HG02852 (cell line): ENCODE measurements around the gene BTBD10.

Source experiments
- ATAC-seq: cut with Tn5 transposase; IDR thresholded peaks from one replicate; pipeline ENCODE4 v1.9.1; 2021; ENCODE audit warnings: mild to moderate bottlenecking, moderate library complexity; ENCODE audit not compliant: unreplicated experiment

Gene BTBD10

DNA sequence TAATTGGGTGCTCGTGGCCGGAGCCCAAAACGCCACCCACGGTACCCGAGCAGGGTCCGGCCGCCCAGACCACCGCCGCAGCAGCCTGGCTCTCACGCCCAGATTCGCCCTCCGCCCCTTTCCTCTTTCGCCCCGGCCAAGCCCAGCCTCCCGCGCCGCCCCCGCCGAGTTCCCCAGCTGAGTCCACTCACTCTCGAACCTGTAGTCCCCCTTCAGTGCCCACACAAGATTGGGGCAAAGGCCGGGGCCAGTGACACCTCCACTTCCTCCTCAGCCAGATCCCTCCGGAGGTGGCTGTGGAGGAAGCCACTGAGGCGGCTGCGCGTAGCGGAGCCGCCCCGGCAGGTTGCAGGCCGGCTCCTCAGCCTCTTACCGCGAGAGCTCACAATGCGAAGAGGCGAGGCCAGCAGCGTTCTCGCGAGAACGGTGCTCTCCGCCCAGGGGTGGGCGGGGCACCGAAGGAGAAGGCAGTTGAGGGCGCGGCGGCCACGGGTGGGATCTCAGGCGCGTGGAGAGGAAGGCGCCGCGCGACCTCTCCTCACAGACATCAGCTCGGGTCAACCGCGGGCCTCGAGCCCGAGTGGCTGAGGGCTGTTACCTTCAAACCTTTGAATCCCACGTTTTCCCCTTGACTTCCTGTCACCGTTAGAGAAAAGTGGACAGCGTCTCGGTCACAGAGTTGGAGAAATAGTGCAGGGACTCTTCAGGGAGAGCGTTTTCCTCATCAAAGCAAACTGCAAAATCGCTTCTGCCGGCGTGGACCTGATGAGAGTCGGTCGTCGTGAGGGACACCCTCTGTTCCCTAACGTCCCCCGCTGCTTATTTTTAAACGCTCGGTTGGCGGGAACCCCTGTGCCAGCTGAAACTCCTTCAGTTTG lies at the start of gene BTBD10:
BTBD10 (minus strand) TSS at position 322 of the 878 bp plus-strand sequence. CDS start 18,098 bp downstream, outside the sequence.
- peak; percentile 92 for ATAC-seq

- ATAC-seq, result no peak
These were observed 40.4 kb upstream of the BTBD10 start for GRCh38 chr11:13503393-13503792.

DNA sequence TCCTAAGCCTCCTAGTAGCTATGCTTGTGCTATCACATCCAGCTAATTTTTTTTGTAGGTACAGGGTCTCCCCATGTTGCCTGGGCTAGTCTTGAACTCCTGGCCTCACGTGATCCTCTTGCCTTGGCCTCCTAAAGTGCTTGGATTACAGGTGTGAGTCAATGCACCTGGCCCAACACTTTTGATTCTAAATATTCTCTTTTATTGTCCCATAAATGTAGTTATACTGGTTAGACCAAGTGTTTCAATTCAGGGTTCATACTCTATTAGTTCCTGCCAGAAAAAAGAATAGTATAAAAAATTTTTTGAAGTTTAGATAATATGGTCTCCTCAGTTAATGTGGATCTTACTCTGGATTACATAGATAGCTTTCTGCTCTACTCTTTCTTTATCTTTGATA lies 39.5 kb upstream of the BTBD10 start:
- no peak for ATAC-seq

DNA sequence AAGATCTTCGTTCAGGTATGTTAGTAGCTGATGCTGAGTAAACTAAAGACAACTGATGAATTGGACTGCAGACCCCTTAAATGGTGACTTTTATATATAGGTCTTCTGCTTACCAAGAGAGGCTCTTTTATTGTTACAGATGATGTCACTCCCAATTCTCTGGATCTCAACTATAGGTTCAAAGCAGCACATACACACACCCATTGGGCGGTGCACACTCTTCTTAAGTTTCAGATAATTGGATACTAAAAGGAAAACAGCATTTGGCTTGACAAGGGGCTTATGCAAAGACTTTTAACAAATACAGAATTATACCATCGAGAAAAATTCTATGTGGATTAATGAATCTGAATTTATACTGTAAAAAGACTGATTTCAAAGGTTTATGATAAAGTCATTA lies 32.9 kb upstream of the BTBD10 start, which contains the start of gene PTH:
PTH (minus strand) TSS at position 69 of the 400 bp plus-strand sequence. CDS start 3,142 bp downstream, outside the sequence.
- no peak for ATAC-seq

DNA sequence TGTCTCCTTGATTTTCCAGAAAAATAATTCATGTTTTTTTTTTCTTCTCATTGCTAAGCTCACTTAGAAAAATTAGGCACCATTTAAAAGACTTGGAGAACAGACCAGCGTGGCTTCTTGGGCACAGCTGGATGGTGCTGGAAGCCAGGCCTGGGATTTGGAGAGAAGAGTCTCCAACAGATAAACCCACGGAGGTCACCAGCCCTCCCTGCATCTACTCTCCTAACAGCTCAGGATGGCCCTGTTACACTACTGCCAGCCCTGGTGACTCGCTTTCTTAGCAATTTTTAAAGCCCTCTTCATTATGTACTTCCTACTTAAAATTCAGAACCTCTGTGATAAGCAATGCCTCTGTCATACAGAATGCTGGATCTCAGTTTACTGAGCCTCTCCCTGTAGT lies 31.0 kb upstream of the BTBD10 start:
- no peak for ATAC-seq

GRCh38 chr11:13487661-13488030 lies 24.6 kb upstream of the BTBD10 start:
- peak; percentile 55 for ATAC-seq

DNA sequence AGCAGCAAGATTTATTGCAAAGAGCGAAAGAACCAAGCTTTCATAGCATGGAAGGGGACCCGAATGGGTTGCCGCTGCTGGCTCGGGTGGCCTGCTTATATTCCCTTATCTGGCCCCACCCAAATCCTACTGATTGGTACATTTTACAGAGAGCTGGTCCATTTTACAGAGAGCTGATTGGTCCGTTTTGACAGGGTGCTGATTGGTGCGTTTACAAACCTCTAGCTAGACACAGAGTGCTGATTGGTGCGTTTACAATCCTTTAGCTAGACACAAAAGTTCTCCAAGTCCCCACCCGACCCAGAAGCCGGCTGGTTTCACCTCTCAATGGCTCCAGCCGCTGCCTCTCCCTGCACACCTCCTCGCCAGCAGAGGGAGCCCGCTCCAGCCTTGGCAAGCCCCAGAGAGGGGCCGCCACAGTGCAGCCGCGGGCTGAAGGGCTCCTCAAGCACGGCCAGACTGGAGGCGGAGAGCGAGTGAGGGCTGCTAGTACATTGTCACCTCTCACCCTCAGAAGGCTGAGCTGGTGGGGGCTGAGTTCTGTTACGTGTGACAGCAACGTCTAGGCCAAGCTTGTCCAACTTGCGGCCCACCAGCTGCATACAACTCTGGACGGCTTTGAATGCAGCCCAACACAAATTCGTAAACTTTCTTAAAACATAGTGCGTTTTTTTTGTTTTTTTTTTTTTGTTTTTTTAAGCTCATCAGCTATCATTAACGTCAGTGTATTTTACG lies 24.1 kb upstream of the BTBD10 start:
- peak; percentile 75 for ATAC-seq

- ATAC-seq, result no peak
These were observed 17.2 kb upstream of the BTBD10 start for GRCh38 chr11:13480198-13480597.

DNA sequence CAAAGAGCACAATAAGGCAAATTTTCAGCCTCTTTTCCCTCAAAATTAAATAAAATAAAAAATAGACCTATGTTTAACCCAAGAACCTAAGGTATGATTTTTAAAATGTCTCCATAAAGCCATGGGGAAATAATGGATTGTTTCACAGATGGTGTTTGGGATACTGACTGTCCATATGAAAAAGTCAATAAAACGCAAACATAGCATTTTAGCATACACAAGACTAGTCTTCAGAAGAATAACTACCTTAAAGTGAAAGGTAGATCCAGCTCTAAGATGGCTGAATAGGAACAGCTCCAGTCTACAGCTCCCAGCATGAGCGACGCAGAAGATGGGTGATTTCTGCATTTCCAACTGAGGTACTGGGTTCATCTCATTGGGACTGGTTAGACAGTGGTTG lies 16.7 kb upstream of the BTBD10 start:
- ATAC-seq, result no peak

DNA sequence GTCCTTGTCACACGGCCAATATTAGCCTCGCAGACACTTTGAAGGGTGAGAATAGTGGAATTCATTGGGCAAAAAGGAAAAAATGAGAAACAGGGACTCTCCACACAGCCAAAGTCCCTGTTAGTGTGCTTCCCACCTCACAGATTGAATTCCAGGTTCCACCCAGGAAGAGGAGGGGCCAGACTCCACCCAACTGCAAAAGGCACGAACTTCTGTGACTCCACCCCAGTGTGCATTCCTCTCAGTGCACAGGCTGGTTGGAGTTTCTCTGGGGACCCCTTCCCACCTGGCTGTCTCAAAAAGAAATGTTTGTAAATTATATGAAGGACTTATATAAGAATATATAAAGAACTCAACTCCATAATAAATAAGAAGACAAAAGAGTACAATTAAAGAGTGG lies 12.1 kb upstream of the BTBD10 start:
- no peak for ATAC-seq

DNA sequence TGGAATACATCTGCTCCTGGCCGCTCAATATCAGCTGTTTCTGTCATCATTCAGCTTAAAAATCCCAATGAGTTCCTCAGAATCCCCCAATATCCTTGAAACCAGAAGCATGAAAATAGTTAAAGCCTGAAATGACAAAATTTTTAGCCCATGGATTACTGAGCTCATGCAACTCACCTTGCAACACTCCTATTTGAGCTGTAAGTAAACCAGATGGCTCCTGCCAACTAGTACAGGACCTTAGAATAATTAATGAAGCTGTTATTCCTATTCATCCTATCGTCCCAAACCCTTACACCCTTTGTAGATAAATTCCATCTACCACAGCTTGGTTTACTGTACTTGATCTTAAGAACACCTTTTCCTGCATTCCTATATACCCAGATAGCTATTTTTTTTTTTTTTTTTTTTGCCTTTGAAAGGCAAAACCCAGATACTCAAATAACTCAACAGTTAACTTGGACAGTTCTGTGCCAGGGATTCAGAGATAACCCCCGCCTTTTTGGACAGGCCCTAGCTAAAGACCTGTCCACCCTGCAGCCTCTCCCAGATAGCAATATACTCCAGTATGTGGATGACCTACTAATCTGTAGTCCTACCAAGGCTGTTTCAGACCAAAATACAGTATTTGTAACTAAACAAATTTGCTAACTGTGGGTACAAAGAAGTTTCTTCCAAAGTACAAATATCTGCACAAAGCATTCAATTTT lies 10.1 kb upstream of the BTBD10 start:
- ATAC-seq, result no peak

DNA sequence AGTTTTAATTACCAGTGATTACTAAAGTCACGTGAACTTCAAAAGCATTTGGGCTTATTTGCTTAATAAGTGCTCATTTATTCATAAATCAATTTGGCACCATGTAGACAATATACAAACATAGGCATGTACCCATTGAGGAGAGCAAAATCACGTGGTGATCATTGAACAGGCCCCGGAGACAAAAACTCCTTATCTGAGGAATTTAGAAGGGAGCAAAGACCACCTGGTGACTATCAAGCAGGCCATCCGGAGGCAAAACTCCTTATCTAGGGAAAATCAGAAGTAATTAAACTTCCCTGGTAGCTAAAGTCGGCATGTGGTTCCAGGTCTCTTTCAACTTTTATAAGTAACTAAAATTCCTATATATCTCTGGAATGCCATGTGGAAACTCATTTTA lies 5.7 kb upstream of the BTBD10 start:
- ATAC-seq, result no peak

- ATAC-seq, result no peak
These were observed 2.9 kb upstream of the BTBD10 start for GRCh38 chr11:13465909-13466371.

DNA sequence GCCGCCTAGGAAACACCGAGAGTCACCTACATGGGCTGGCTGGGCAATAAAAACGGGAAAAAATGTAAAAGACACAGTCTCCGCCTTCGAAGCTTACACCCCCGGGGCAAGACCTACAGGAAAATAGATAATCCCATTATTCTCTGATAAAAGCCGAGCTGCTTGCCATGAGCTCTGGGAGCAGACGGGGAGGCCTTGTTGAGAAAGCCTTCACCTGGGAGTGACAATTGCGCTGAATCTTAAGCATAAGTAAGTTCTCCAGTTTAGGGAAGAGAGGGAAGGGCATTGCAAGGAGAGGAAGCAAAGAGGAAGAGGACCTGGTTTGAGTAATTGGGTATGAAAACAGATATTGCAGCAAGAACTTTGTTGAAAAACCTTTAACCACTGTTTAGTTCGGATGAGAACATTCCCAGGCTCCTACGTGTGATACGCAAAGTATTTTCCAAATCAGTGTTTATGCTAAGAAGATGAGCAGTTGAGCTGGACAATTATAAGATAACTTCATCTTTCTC lies 813 bp upstream of the BTBD10 start:
- no peak for ATAC-seq

DNA sequence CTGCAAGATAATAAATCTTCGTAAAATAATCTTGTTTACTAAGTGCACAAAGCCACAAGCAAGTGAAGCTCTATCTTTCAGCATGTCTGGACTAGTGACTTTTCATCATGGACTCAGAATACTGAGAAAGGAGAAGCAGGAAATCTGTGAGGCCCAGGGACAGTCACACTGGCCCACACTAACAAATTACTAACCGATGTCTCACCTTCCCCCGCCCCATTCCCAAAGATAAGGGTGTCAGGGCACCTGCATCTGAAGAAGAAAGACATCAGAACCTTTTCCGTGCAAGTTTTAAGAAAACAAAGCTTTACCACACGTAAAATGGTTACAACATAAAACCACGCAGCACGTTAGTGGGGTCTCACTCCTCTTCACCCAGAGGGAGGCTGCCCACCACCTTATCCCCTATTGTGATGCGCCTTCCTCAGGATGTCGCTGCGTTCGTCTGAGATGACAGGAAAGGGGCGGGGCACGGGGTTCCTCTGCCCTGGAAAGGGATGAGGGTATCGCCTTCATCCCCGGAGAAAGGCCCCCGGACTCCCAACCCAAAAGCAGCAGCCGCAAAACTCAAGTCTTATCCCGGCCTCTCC lies 616 bp downstream of the BTBD10 start:
- ATAC-seq, result peak; percentile 47

DNA sequence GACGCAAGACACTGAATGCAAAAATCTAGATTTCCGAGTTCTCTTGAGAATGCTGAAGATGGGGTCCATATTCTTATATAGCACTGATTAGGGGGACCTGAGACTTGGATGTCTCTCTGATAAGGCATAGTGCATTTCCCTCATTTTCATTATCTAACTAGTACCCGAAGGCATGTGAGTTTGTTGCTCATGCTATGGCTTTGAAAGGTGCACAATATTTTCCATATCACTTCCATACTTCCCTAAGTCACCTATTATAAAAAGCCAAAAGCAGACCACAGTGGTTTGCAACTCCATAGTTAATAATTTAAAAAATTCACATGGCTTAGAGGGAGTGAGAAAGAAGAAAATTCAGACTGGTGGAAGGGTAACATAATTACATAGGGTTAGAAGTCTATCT lies 1.7 kb downstream of the BTBD10 start:
- ATAC-seq, result no peak

DNA sequence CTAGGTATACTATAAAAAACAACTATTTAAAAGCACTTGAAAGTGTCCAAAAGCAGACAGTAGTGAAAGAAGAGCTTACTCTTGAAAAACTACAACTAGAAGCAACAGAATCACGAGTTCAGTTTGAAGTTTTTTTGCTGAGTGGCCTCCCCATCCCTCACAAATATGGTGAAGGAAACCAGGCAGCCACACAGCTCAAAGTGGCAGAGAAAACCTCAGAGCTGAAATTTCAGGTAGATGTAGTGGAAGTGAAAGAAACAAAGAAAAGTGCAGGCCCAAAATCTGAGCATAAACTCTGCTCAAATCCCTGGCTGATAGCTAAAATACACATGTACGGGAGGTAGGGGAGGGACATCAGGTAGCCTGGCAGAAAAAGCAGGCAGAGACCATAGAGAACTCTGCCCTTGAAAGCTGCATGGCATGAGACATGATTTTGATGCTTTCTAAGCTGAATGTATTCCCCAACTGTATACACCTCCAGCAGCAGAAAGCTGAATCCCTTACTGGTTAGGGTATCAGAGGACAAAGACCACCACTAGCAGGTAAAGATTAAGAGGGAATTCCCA lies 12.1 kb downstream of the BTBD10 start:
- no peak for ATAC-seq

- no peak for ATAC-seq
These were observed 13.5 kb downstream of the BTBD10 start for GRCh38 chr11:13449522-13449921.

- ATAC-seq, result no peak
These were observed 14.1 kb downstream of the BTBD10 start for GRCh38 chr11:13448876-13449275.

DNA sequence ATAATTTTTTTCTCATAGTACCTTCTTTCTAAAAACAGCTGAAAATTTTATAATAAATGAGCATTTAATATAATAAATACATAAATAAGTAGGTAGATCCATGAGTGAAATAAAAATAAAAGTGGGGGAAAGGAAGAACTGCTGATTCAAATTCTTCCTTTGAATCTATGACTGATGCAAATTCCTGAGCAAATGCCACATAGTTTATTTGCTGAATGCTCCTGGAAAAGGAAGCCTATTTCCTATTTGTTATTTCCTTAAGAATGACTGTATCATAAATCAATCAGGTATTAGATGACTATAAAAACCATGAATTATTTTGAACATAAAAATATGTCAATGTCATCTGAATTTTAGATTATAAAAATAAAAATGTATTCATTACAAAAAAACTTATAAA lies 16.6 kb downstream of the BTBD10 start:
- ATAC-seq, result no peak
